BJ (cell line): ENCODE results near the gene TBXA2R. TPM values are rescaled to one million over a fixed set of nuclear protein-coding genes. Genes with fewer than 3 reads are reported as not detected.

ENCODE experiments used
- CTCF ChIA-PET: fragments of 350-600 bp; formaldehyde crosslinking; extraction: SDS; loops from one replicate; lab custom pipeline; 2021; ENCODE audit warnings: antibody characterized with exemption, inconsistent platforms; lab: Yijun Ruan, JAX
- POLR2A ChIA-PET: fragments of 300-600 bp; sonication (Branson Sonifier 250); formaldehyde crosslinking; extraction: SDS; loops from one replicate; lab custom pipeline; 2021; ENCODE audit warnings: antibody characterized with exemption; lab: Charles Lee
- DNase-seq: peaks from one replicate; pipeline ENCODE4 v3.0.0-alpha.2; 2011; ENCODE audit warnings: low read depth
- H3K27me3 ChIP-seq: 2 replicates; pipeline ENCODE4 v1.6.0; 2011; ENCODE audit warnings: low read length; ENCODE audit not compliant: control insufficient read depth, insufficient read depth
- H3K36me3 ChIP-seq: 2 replicates; pipeline ENCODE4 v1.5.1; 2011; ENCODE audit warnings: low read length; ENCODE audit not compliant: control insufficient read depth, insufficient read depth
- H3K4me3 ChIP-seq: 2 replicates; pipeline ENCODE4 v1.5.1; 2011; ENCODE audit warnings: low read depth, mild to moderate bottlenecking, control low read depth, low read length
- polyA minus RNA-seq: library from RNA; depleted of rRNA, polyadenylated mRNA; stranded (reverse); fragments of >200 nt; gene quantifications from 2 replicates; pipeline ENCODE4 v1.2.3, GENCODE V29; 2011; rRNA and poly(A)+ RNA removed
- polyA plus RNA-seq: library from polyadenylated mRNA; depleted of rRNA; stranded (reverse); fragments of >200 nt; gene quantifications from 2 replicates; pipeline ENCODE4 v1.2.3, GENCODE V29; 2011; rRNA removed
- TF ChIP-seq, protein P1 (sequence below): IDR thresholded peaks from 2 replicates; pipeline ENCODE4 v1.5.1; 2011; ENCODE audit warnings: low read depth, mild to moderate bottlenecking, control low read depth, inconsistent platforms, low read length, moderate library complexity; ENCODE audit not compliant: insufficient read depth

Gene TBXA2R
- polyA plus RNA-seq = 0.54 and 1.2 TPM in 2 replicates
- polyA minus RNA-seq = 0.62 and 1.00 TPM in 2 replicates

DNA sequence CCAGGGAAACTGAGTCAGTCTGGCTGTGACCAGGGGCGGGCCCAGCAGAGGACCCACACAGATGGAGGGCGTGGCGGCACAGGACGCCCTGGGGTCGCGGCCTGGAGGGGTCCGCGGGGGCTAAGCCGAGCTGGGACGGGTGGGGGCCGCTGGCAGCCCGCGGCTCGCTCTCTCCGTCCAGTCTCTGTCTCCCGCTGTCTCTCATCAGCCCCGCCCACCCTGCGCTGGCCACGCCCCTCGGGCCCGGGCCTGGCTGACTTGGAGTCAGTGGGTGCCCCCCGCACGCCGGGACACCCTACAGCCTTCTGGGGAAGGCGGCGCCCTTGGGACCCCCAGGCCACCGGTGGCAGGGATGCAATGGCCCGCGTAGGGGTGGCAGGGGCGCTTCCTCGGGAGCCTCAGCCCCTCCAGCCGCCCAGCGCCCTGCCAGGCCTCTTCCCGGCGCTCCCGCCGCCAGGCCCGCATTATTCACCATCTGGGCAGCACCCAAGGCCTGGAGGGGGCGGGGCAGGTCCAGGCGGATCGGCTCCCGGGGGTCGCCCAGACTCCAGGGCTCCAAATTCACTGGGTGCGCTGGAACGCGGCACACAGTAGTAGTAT lies at the start of gene TBXA2R:
Gene TBXA2R (minus strand): TSS at position 186 of the 600 bp plus-strand sequence. CDS start 6,241 bp downstream, outside the sequence.
- H3K4me3 ChIP-seq = peak within 1 kb of the TSS; percentile 68
- ChIA-PET POLR2A (no interaction called here), CTCF (interaction anchor here (1.2 kb wide), 1 partner anchor 12 kb away, joined by 3 read pairs; no protein-coding TSS in a partner anchor)
- DNase-seq = no peak
- no peaks in the 10 kb centered on the region for H3K27me3 ChIP-seq
- peaks cover 7% of the 10 kb centered on the region for H3K36me3 ChIP-seq
- TF ChIP-seq, protein P1, sequence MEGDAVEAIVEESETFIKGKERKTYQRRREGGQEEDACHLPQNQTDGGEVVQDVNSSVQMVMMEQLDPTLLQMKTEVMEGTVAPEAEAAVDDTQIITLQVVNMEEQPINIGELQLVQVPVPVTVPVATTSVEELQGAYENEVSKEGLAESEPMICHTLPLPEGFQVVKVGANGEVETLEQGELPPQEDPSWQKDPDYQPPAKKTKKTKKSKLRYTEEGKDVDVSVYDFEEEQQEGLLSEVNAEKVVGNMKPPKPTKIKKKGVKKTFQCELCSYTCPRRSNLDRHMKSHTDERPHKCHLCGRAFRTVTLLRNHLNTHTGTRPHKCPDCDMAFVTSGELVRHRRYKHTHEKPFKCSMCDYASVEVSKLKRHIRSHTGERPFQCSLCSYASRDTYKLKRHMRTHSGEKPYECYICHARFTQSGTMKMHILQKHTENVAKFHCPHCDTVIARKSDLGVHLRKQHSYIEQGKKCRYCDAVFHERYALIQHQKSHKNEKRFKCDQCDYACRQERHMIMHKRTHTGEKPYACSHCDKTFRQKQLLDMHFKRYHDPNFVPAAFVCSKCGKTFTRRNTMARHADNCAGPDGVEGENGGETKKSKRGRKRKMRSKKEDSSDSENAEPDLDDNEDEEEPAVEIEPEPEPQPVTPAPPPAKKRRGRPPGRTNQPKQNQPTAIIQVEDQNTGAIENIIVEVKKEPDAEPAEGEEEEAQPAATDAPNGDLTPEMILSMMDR = no peak

- CTCF ChIA-PET = interaction anchor here (2.2 to 2.5 kb wide), 4 partner anchors 9 to 111 kb away, joined by 6 to 19 read pairs (median 10); partner anchors contain the start of gene PIP5K1C
- Histone ChIP-seq H3K27me3 (no peaks in the 10 kb centered on the region), H3K36me3 (peaks cover 43% of the 10 kb centered on the region), H3K4me3 (no peak overlapping the region)
- POLR2A ChIA-PET = no interaction called here
- no peak for DNase-seq
- TF ChIP-seq, protein P1 = no peak
Observed at GRCh38 chr19:3656073-3656746, 49.5 kb upstream of the TBXA2R start.

- TF ChIP-seq, protein P1 = no peak
- Histone ChIP-seq H3K36me3 (peaks cover 40% of the 10 kb centered on the region), H3K27me3 (no peaks in the 10 kb centered on the region), H3K4me3 (no peak overlapping the region)
- peak; percentile 82 for DNase-seq
- POLR2A ChIA-PET = interaction anchor here (0.6 kb wide), 2 partner anchors 27 to 320 kb away, joined by 3 to 5 read pairs; no protein-coding TSS in a partner anchor
- CTCF ChIA-PET = interaction anchor here (2.3 to 2.5 kb wide), 3 partner anchors 10 to 110 kb away, joined by 9 to 19 read pairs (median 10); partner anchors contain the start of gene PIP5K1C
Observed at GRCh38 chr19:3655402-3656072, 48.9 kb upstream of the TBXA2R start.

DNA sequence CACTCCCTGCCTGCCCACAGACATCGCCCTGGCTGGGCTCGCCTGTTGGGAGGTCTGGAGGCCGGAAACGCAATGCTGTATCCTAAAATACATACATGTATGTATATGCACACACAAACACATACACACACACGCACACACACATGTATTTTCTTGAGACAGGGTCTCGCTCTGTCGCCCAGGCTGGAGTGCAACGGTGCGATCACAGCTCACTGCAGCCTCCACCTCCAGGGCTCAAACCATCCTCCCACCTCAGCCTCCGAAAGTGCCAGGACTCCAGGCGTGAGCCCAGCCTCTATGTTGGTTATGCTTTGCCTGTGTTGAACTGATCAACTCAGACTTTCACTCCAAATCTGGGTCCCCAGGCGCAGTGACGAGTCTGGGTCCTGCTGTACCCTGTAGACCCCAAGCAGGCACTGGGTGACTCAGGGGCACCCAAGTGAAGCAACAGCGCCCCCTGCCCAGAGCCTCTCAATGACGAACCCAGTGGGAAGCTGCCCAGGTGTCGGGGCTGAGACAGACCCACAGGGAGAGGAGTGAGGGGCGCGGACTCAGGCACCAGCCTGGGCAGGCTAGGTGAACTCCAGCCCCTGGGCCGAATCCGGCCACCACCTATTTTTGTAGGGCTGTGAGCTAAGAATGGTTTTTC lies 47.3 kb upstream of the TBXA2R start:
- Histone ChIP-seq H3K36me3 (peaks cover 38% of the 10 kb centered on the region), H3K27me3 (no peaks in the 10 kb centered on the region), H3K4me3 (no peak overlapping the region)
- ChIA-PET POLR2A (interaction anchor here (0.7 kb wide), 1 partner anchor 45 kb away, joined by 12 read pairs; no protein-coding TSS in a partner anchor), CTCF (interaction anchor here (0.9 to 1.5 kb wide), 2 partner anchors 9 to 42 kb away, joined by 3 to 4 read pairs; no protein-coding TSS in a partner anchor)
- TF ChIP-seq, protein P1 = peak; percentile 20; the same call in 1 of the 2 replicates
- DNase-seq = no peak
